GM12878 (cell line): Measurements from ENCODE around the gene AGR3. TPM values are rescaled to one million over a fixed set of nuclear protein-coding genes. Genes with fewer than 3 reads are reported as not detected.

Experiments
- ATAC-seq: fragments of 200-7000 bp; cut with Tn5 transposase; 3 replicates; pipeline ENCODE4 v1.9.1; 2020; ENCODE audit warnings: mild to moderate bottlenecking, moderate library complexity
- BruUV-seq: library from RNA; stranded (reverse); fragments of 400-500 nt; replicated peaks from 2 replicates; lab custom pipeline; 2021; lab: Mats Ljungman, UMichigan
- CTCF ChIA-PET: fragments of 300-600 bp; sonication (Branson Sonifier 250); formaldehyde crosslinking; extraction: SDS; loops from one replicate; lab custom pipeline; 2021; ENCODE audit warnings: inconsistent platforms; lab: Yijun Ruan, JAX
- POLR2A ChIA-PET: fragments of 350-600 bp; formaldehyde crosslinking; extraction: SDS; loops from one replicate; lab custom pipeline; 2021; ENCODE audit warnings: inconsistent platforms; lab: Charles Lee
- RAD21 ChIA-PET: fragments of 300-600 bp; sonication (Branson Sonifier 250); formaldehyde crosslinking; loops from one replicate; lab custom pipeline; 2023; ENCODE audit warnings: antibody characterized with exemption; ENCODE audit not compliant: unreplicated experiment; lab: Charles Lee
- SMC1A ChIA-PET: fragments of 300-600 bp; sonication (Branson Sonifier 250); formaldehyde crosslinking; loops from one replicate; lab custom pipeline; 2023; ENCODE audit not compliant: unreplicated experiment, uncharacterized antibody; lab: Charles Lee
- DNase-seq: peaks from one replicate; pipeline ENCODE4 v3.0.0-alpha.2; 2011; ENCODE audit warnings: low read depth, low spot score
- FAIRE-seq: peaks from 3 replicates; lab custom pipeline; 2011; peaks lifted over from hg19 to GRCh38; lab: Jason Lieb, UNC
- H2AFZ ChIP-seq: 2 replicates; pipeline ENCODE4 v1.6.0; 2011; ENCODE audit warnings: low read depth, low read length, control low read depth; ENCODE audit not compliant: control insufficient read depth
- H3K27ac ChIP-seq: 2 replicates; pipeline ENCODE4 v1.5.1; 2011; ENCODE audit warnings: control low read depth; ENCODE audit not compliant: control insufficient read depth, insufficient read depth
- H3K27me3 ChIP-seq, 2 experiments: replicated peaks in 1 of 2; 2 replicates each; pipeline versions ENCODE4 v1.6.0 to v1.6.1; 2011; ENCODE audit warnings: low read length in 1 of 2; ENCODE audit not compliant: control insufficient read depth in 2 of 2, insufficient read depth in 2 of 2
- H3K36me3 ChIP-seq, 2 experiments: 2 replicates each; pipeline ENCODE4 v1.5.1; 2011; ENCODE audit warnings: low read length in 1 of 2; ENCODE audit not compliant: control insufficient read depth in 2 of 2, insufficient read depth in 2 of 2
- H3K4me1 ChIP-seq: 2 replicates; pipeline ENCODE4 v1.6.1; 2011; ENCODE audit warnings: mild to moderate bottlenecking, low read length, moderate library complexity, mixed read lengths; ENCODE audit not compliant: control insufficient read depth, insufficient read depth
- H3K4me2 ChIP-seq: 2 replicates; pipeline ENCODE4 v1.6.0; 2011; ENCODE audit warnings: control low read depth; ENCODE audit not compliant: control insufficient read depth, insufficient read depth
- H3K4me3 ChIP-seq: fragments of 200-600 bp; sonication (generic); 2 replicates; pipeline ENCODE4 v1.5.1; 2016
- H3K79me2 ChIP-seq: 2 replicates; pipeline ENCODE4 v1.6.0; 2011; ENCODE audit warnings: low read length; ENCODE audit not compliant: control insufficient read depth, insufficient read depth
- H3K9ac ChIP-seq: 2 replicates; pipeline ENCODE4 v1.8.0; 2011; ENCODE audit warnings: low read length, control low read depth, mixed read lengths; ENCODE audit not compliant: control insufficient read depth, insufficient read depth
- H3K9me3 ChIP-seq: replicated peaks from 3 replicates; pipeline ENCODE4 v1.5.1; 2011; ENCODE audit warnings: mild to moderate bottlenecking, low read length; ENCODE audit not compliant: control insufficient read depth, insufficient read depth
- H4K20me1 ChIP-seq: 2 replicates; pipeline ENCODE4 v1.6.0; 2011; ENCODE audit not compliant: control insufficient read depth, insufficient read depth
- ATF7 ChIP-seq: fragments of 450-650 bp; IDR thresholded peaks from 2 replicates; pipeline ENCODE4 v1.6.1; 2016; ENCODE audit warnings: low read depth, mild to moderate bottlenecking
- BACH1 ChIP-seq: fragments of 450-650 bp; IDR thresholded peaks from 2 replicates; pipeline ENCODE4 v1.6.1; 2017; ENCODE audit warnings: mild to moderate bottlenecking, borderline replicate concordance
- BCL3 ChIP-seq: IDR thresholded peaks from 2 replicates; pipeline ENCODE4 v1.6.1; 2011; ENCODE audit warnings: borderline replicate concordance, low read depth, mild to moderate bottlenecking, moderate library complexity, low read length; ENCODE audit not compliant: insufficient read depth, poor library complexity, severe bottlenecking
- CBX3 ChIP-seq: fragments of 200-600 bp; sonication (generic); IDR thresholded peaks from 2 replicates; pipeline ENCODE4 v1.6.1; 2016; ENCODE audit warnings: low read depth, borderline replicate concordance
- EED ChIP-seq: sonication (generic); IDR thresholded peaks from 2 replicates; pipeline ENCODE4 v1.6.1; 2016; ENCODE audit warnings: antibody characterized with exemption, low read depth
- GABPA ChIP-seq: IDR thresholded peaks from 2 replicates; pipeline ENCODE4 v1.6.1; 2014; ENCODE audit warnings: antibody characterized with exemption, low read depth, mild to moderate bottlenecking, inconsistent platforms
- KLF5 ChIP-seq: fragments of 450-650 bp; IDR thresholded peaks from 2 replicates; pipeline ENCODE4 v1.6.1; 2014; ENCODE audit warnings: mild to moderate bottlenecking; ENCODE audit not compliant: partially characterized antibody
- MTA2 ChIP-seq: fragments of 450-650 bp; IDR thresholded peaks from 2 replicates; pipeline ENCODE4 v1.6.1; 2016; ENCODE audit warnings: low read depth, mild to moderate bottlenecking, moderate library complexity
- NFXL1 ChIP-seq: fragments of 450-650 bp; IDR thresholded peaks from 2 replicates; pipeline ENCODE4 v1.6.1; 2017; ENCODE audit warnings: antibody characterized with exemption, mild to moderate bottlenecking, borderline replicate concordance
- PKNOX1 ChIP-seq: fragments of 450-650 bp; IDR thresholded peaks from 2 replicates; pipeline ENCODE4 v1.6.1; 2016; ENCODE audit warnings: mild to moderate bottlenecking
- RFX5 ChIP-seq: IDR thresholded peaks from 2 replicates; pipeline ENCODE4 v1.6.1; 2011; ENCODE audit warnings: low read depth, low read length, improper control_type of control experiment
- TCF3 ChIP-seq: IDR thresholded peaks from 2 replicates; pipeline ENCODE4 v1.6.1; 2012; ENCODE audit warnings: low read depth, mild to moderate bottlenecking, low read length, borderline replicate concordance; ENCODE audit not compliant: insufficient read depth
- ZNF217 ChIP-seq: fragments of 450-650 bp; IDR thresholded peaks from 2 replicates; pipeline ENCODE4 v1.6.1; 2017; ENCODE audit warnings: antibody characterized with exemption, mild to moderate bottlenecking
- ZZZ3 ChIP-seq: IDR thresholded peaks from 2 replicates; pipeline ENCODE4 v1.6.1; 2011; ENCODE audit warnings: low read depth; ENCODE audit not compliant: control insufficient read depth, insufficient read length
- WGBS: methylation state at CpG from one replicate; pipeline ENCODE4 v1.1.6; 2016; ENCODE audit warnings: low lambda C conversion rate; ENCODE audit not compliant: insufficient replicate concordance, insufficient coverage; ENCODE audit errors: missing lambda C conversion rate; 5-methylcytosine and 5-hydroxymethylcytosine counted together
- in situ Hi-C: fragments of 300-500 bp; cut with MboI; formaldehyde crosslinking; loops from 9 replicates; pipeline ENCODE4 v1.14.3; 2018; ENCODE audit warnings: mixed read lengths
- intact Hi-C: fragments of 100-400 bp; cut with micrococcal nuclease; formaldehyde crosslinking; loops from one replicate; pipeline ENCODE4 v1.14.2; 2022; ENCODE audit not compliant: unreplicated experiment
- polyA plus RNA-seq, 11 experiments: library from polyadenylated mRNA; depleted of rRNA in 4 of 11; unstranded in 6 of 11; stranded (reverse) in 5 of 11; fragments of >200 nt; fragmentation: Nextera tagmentation in 4 of 11; fragmentation: Illumina TruSeq in 1 of 11; extraction: Ambion mirVana in 4 of 11; extraction: Trizol in 1 of 11; gene quantifications; 1 replicate in 1 of 11; 2 replicates in 10 of 11; pipeline versions ENCODE4 v1.2.1 to v1.2.3, GENCODE V29; 2011 to 2016; ENCODE audit warnings: inconsistent platforms in 2 of 11, missing spikeins in 2 of 11, low read depth in 1 of 11
- total RNA-seq, 4 experiments: library from RNA; depleted of rRNA in 3 of 4; stranded (reverse); fragments of >200 nt in 3 of 4; fragmentation: Illumina TruSeq in 1 of 4; extraction: Trizol in 1 of 4; gene quantifications; 2 replicates each; pipeline versions ENCODE4 v1.2.1 to v1.2.3, GENCODE V29; 2013 to 2021

AGR3 gene
- total and polyA plus RNA-seq, 10 of the 15 experiments (the other 5 are each of a cell fraction or from before 2014, with no cell fraction given): not detected

- H3K27me3 ChIP-seq: no peaks in the 10 kb centered on the region
- no peak overlapping the region for H3K4me3 ChIP-seq
- FAIRE-seq (no peak), ATAC-seq (no peak), DNase-seq (no peak)
- POLR2A ChIA-PET: no interaction called here
- BruUV-seq: no TSS peak
- H2AFZ ChIP-seq: no peak overlapping the region
- H3K4me1 ChIP-seq: no peaks in the 10 kb centered on the region
- H4K20me1 ChIP-seq: no peaks in the 10 kb centered on the region
- H3K36me3 ChIP-seq: no peaks in the 10 kb centered on the region
- H3K9ac ChIP-seq: no peak overlapping the region
- H3K4me2 ChIP-seq: no peak overlapping the region
- SMC1A ChIA-PET: interaction anchor here (1.7 kb wide), 1 partner anchor 12 kb away, joined by 4 read pairs; no protein-coding TSS in a partner anchor
- intact Hi-C loops: no loop called here
- H3K9me3 ChIP-seq: no peaks in the 10 kb centered on the region
- CTCF ChIA-PET: interaction anchor here (0.8 to 1.5 kb wide), 4 partner anchors 9 to 621 kb away, joined by 3 to 4 read pairs (median 3); no protein-coding TSS in a partner anchor
- in situ Hi-C loops: no loop called here
- RAD21 ChIA-PET: no interaction called here
- no peaks in the 10 kb centered on the region for H3K79me2 ChIP-seq
- WGBS: 25% methylated on average over 4 of the region's 4 CpGs
- no peak overlapping the region for H3K27ac ChIP-seq
- TF ChIP-seq BACH1 (no peak), TCF3 (no peak), GABPA (no peak), ZNF217 (no peak)
Observed at GRCh38 chr7:16900209-16900768, 18.5 kb upstream of the AGR3 start.

- ChIA-PET RAD21 (interaction anchor here (1.3 to 1.7 kb wide), 2 partner anchors 24 to 26 kb away, joined by 3 to 9 read pairs; no protein-coding TSS in a partner anchor), CTCF (interaction anchor here (1.0 to 2.4 kb wide), 5 partner anchors 8 to 91 kb away, joined by 3 to 20 read pairs (median 4); no protein-coding TSS in a partner anchor), SMC1A (interaction anchor here (1.3 kb wide), 1 partner anchor 26 kb away, joined by 6 read pairs; no protein-coding TSS in a partner anchor), POLR2A (no interaction called here)
- Histone ChIP-seq H2AFZ (no peak overlapping the region), H3K27ac (no peak overlapping the region), H4K20me1 (no peaks in the 10 kb centered on the region), H3K9ac (no peak overlapping the region), H3K9me3 (no peaks in the 10 kb centered on the region), H3K4me3 (no peak overlapping the region), H3K36me3 (no peaks in the 10 kb centered on the region), H3K27me3 (no peaks in the 10 kb centered on the region), H3K4me2 (no peak overlapping the region), H3K4me1 (no peaks in the 10 kb centered on the region), H3K79me2 (no peaks in the 10 kb centered on the region)
- 10% methylated on average over 1 of the region's 1 CpG for WGBS
- in situ Hi-C loops: no loop called here
- intact Hi-C loops: loop anchor here (1.0 kb wide), 1 partner anchor 26 kb away; no protein-coding TSS in a partner anchor
- ATAC-seq (no peak), FAIRE-seq (no peak), DNase-seq (no peak)
- no TSS peak for BruUV-seq
- TF ChIP-seq PKNOX1 (no peak), MTA2 (no peak), EED (no peak), NFXL1 (no peak), ATF7 (no peak), KLF5 (no peak), BCL3 (no peak), CBX3 (no peak), ZZZ3 (no peak), RFX5 (no peak)
Observed at GRCh38 chr7:16891874-16892643, 10.3 kb upstream of the AGR3 start.
